H9 (cell line): Measurements from ENCODE around the gene FASTK. TPM values are rescaled to one million over a fixed set of nuclear protein-coding genes. Genes with fewer than 3 reads are reported as not detected.
A peak's percentile ranks its signal among the peaks of the same experiment; 100 is the strongest.
"Not testable (repeated sequence)": the region's sequence is repeated elsewhere in the genome, so short reads cannot be mapped to it uniquely, and the experiment has no call there.

ENCODE experiments used
- DNase-seq: peaks from one replicate; pipeline ENCODE4 v3.0.0-alpha.2; 2017
- H2AFZ ChIP-seq: one replicate; pipeline ENCODE4 v1.6.1; 2013; ENCODE audit warnings: mild to moderate bottlenecking, low read length, control low read depth, moderate library complexity
- H2AK5ac ChIP-seq: 2 replicates; pipeline ENCODE4 v1.6.1; 2013; ENCODE audit warnings: low read length, control low read depth, mixed read lengths; ENCODE audit not compliant: insufficient read length
- H2BK120ac ChIP-seq: one replicate; pipeline ENCODE4 v1.6.1; 2013; ENCODE audit warnings: low read depth, mild to moderate bottlenecking, low read length, control low read depth, inconsistent platforms; ENCODE audit not compliant: poor library complexity, severe bottlenecking
- H2BK12ac ChIP-seq: 2 replicates; pipeline ENCODE4 v1.6.1; 2013; ENCODE audit warnings: low read length, control low read depth, mixed read lengths, low read depth; ENCODE audit not compliant: insufficient read length
- H2BK15ac ChIP-seq: 2 replicates; pipeline ENCODE4 v1.6.1; 2013; ENCODE audit warnings: low read depth, low read length, control low read depth
- H2BK20ac ChIP-seq: one replicate; pipeline ENCODE4 v1.6.1; 2013; ENCODE audit warnings: low read depth, mild to moderate bottlenecking, low read length, control low read depth, inconsistent platforms; ENCODE audit not compliant: poor library complexity, severe bottlenecking
- H2BK5ac ChIP-seq: 2 replicates; pipeline ENCODE4 v1.6.1; 2013; ENCODE audit warnings: low read length, control low read depth, mixed read lengths; ENCODE audit not compliant: insufficient read length
- H3K14ac ChIP-seq: 2 replicates; pipeline ENCODE4 v1.6.1; 2013; ENCODE audit warnings: low read length, control low read depth; ENCODE audit not compliant: insufficient read depth
- H3K18ac ChIP-seq: 2 replicates; pipeline ENCODE4 v1.6.1; 2013; ENCODE audit warnings: low read depth, mild to moderate bottlenecking, mixed read lengths, low read length, control low read depth; ENCODE audit not compliant: insufficient read length
- H3K23ac ChIP-seq: 2 replicates; pipeline ENCODE4 v1.6.1; 2013; ENCODE audit warnings: low read length, control low read depth, mixed read lengths, low read depth; ENCODE audit not compliant: insufficient read length
- H3K23me2 ChIP-seq: 2 replicates; pipeline ENCODE4 v1.6.1; 2013; ENCODE audit warnings: low read depth, mild to moderate bottlenecking, mixed read lengths, low read length, control low read depth; ENCODE audit not compliant: insufficient read length, poor library complexity, severe bottlenecking
- H3K27ac ChIP-seq: 2 replicates; pipeline ENCODE4 v1.5.1; 2013; ENCODE audit warnings: low read length, control low read depth, mixed read lengths, low read depth; ENCODE audit not compliant: insufficient read length
- H3K27me3 ChIP-seq: 2 replicates; pipeline ENCODE4 v1.6.1; 2013; ENCODE audit warnings: low read length, control low read depth, inconsistent platforms; ENCODE audit not compliant: insufficient read depth
- H3K4ac ChIP-seq: 2 replicates; pipeline ENCODE4 v1.6.1; 2013; ENCODE audit warnings: low read depth, mild to moderate bottlenecking, control low read depth, inconsistent platforms, low read length, moderate library complexity
- H3K4me1 ChIP-seq: 2 replicates; pipeline ENCODE4 v1.6.1; 2013; ENCODE audit warnings: low read length, control low read depth, inconsistent platforms; ENCODE audit not compliant: insufficient read depth
- H3K4me2 ChIP-seq: 2 replicates; pipeline ENCODE4 v1.6.1; 2013; ENCODE audit warnings: low read length, control low read depth, mixed read lengths; ENCODE audit not compliant: insufficient read length, insufficient read depth
- H3K56ac ChIP-seq: 2 replicates; pipeline ENCODE4 v1.6.1; 2013; ENCODE audit warnings: low read depth, mild to moderate bottlenecking, mixed read lengths, low read length, control low read depth; ENCODE audit not compliant: insufficient read length
- H3K79me1 ChIP-seq: 2 replicates; pipeline ENCODE4 v1.6.1; 2013; ENCODE audit warnings: low read depth, mild to moderate bottlenecking, moderate library complexity, low read length, control low read depth, inconsistent platforms; ENCODE audit not compliant: insufficient read depth, poor library complexity, severe bottlenecking
- H3K79me2 ChIP-seq: 2 replicates; pipeline ENCODE4 v1.6.1; 2013; ENCODE audit warnings: low read length, control low read depth, inconsistent platforms; ENCODE audit not compliant: insufficient read depth
- H3K9ac ChIP-seq: 2 replicates; pipeline ENCODE4 v1.6.1; 2013; ENCODE audit warnings: low read length, control low read depth, mixed read lengths; ENCODE audit not compliant: insufficient read length; ENCODE audit errors: extremely low read depth
- H3K9me3 ChIP-seq: one replicate; pipeline ENCODE4 v1.6.1; 2013; ENCODE audit warnings: low read depth, low read length, inconsistent platforms; ENCODE audit not compliant: control insufficient read depth
- H3T11ph ChIP-seq: one replicate; pipeline ENCODE4 v1.6.1; 2013; ENCODE audit warnings: mild to moderate bottlenecking, low read length, control low read depth, inconsistent platforms
- H4K20me1 ChIP-seq: one replicate; pipeline ENCODE4 v1.6.1; 2013; ENCODE audit not compliant: control insufficient read depth, insufficient read length, insufficient read depth
- H4K5ac ChIP-seq: 2 replicates; pipeline ENCODE4 v1.6.1; 2013; ENCODE audit warnings: low read depth, mild to moderate bottlenecking, mixed read lengths, low read length, control low read depth; ENCODE audit not compliant: insufficient read length
- H4K8ac ChIP-seq: replicated peaks from 2 replicates; pipeline ENCODE4 v1.6.1; 2013; ENCODE audit warnings: low read length, control low read depth, mixed read lengths, low read depth; ENCODE audit not compliant: insufficient read length
- H4K91ac ChIP-seq: 2 replicates; pipeline ENCODE4 v1.6.1; 2013; ENCODE audit warnings: low read depth, mild to moderate bottlenecking, moderate library complexity, mixed read lengths, low read length, control low read depth; ENCODE audit not compliant: insufficient read length
- H3K27ac Mint-ChIP-seq, 3 experiments: 2 replicates in 2 of 3; 3 replicates in 1 of 3; pipeline ENCODE4 v1.8.0; 2020 to 2021; ENCODE audit warnings: mixed read lengths in 3 of 3, mild to moderate bottlenecking in 1 of 3, moderate library complexity in 1 of 3
- H3K27me3 Mint-ChIP-seq: 2 replicates; pipeline ENCODE4 v1.8.0; 2021; ENCODE audit warnings: low read depth, mild to moderate bottlenecking, moderate library complexity, mixed read lengths
- H3K36me3 Mint-ChIP-seq, 3 experiments: 2 replicates in 2 of 3; 3 replicates in 1 of 3; pipeline ENCODE4 v1.8.0; 2020 to 2021; ENCODE audit warnings: low read depth in 3 of 3, mixed read lengths in 3 of 3; ENCODE audit not compliant: insufficient read depth in 1 of 3
- H3K4me1 Mint-ChIP-seq, 2 experiments: 2 replicates each; pipeline ENCODE4 v1.8.0; 2020; ENCODE audit warnings: mixed read lengths in 2 of 2
- H3K4me3 Mint-ChIP-seq, 2 experiments: 2 replicates in 1 of 2; 3 replicates in 1 of 2; pipeline ENCODE4 v1.8.0; 2020 to 2021; ENCODE audit warnings: mild to moderate bottlenecking in 2 of 2, mixed read lengths in 2 of 2, moderate library complexity in 1 of 2
- H3K9me3 Mint-ChIP-seq, 2 experiments: 2 replicates in 1 of 2; 3 replicates in 1 of 2; pipeline ENCODE4 v1.8.0; 2020; ENCODE audit warnings: mild to moderate bottlenecking in 2 of 2, mixed read lengths in 2 of 2, moderate library complexity in 1 of 2
- WGBS: extraction: QIAGEN DNeasy Blood & Tissue Kit; methylation state at CpG from one replicate; pipeline ENCODE4 v1.1.7; 2013; ENCODE audit warnings: missing lambda C conversion rate, low lambda C conversion rate, mixed read lengths; ENCODE audit not compliant: insufficient read length; ENCODE audit errors: extremely low coverage; 5-methylcytosine and 5-hydroxymethylcytosine counted together
- total RNA-seq: library from RNA; stranded (reverse); gene quantifications from 2 replicates; pipeline ENCODE4 v1.2.1, GENCODE V29; 2021
- TF ChIP-seq, protein P1 (sequence below): fragments of 200-600 bp; sonication (generic); conservative IDR thresholded peaks from 3 replicates; pipeline ENCODE4 v1.8.0; 2021; ENCODE audit warnings: antibody characterized with exemption, mild to moderate bottlenecking

The FASTK gene
- total RNA-seq, 1 experiment from 2014 or later = 57.8 TPM

DNA sequence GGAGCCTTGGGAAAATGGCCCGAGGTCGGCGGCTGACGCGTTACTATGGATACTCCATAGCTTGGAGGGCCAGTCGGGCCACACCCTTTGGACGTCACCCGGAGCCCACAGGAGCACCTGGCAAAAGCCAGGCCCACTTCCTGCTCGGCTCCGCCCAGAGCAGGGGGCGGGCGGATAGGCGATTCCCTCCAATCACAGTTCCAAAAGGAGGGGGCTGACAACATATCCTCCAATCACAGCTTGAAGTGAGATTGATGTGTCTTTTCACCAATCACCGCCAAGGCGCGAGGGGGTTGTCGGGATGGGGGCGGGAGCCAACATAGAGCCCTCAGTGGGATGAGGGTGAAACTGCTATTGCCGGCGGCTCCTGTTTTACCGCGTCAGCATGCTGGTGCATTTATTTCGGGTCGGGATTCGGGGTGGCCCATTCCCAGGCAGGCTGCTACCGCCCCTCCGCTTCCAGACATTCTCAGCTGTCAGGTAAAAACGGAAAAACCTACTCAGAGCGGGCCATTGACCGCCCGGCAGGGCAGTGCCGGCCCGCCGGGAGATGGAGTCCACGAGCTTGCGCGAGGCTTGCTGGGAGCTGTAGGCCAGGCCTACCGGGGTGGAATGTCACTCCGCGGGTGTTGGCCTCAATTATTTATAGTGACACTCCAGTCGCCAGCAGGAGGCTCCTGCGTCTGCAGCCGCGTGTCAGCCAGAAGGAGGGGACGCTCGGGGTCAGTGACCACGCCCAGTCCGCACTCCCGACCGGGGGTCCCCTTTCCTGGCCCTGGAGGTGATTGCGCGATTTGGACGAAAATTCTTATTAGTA, 52.3 kb downstream of the FASTK start, which contains the start of gene ABCB8:
TSS of gene ABCB8 (plus strand) at position 320 of the 817 bp plus-strand sequence. CDS start at position 386, 66 bp downstream.
- Mint-ChIP-seq H3K4me1 (peaks cover 22 to 34% of the 10 kb centered on the region in 2 experiments), H3K9me3 (no peaks in the 10 kb centered on the region; a peak in 1 of 5 replicates), H3K27me3 (peaks cover 25% of the 10 kb centered on the region), H3K27ac (peak within 1 kb of the TSS; percentile 82 to 98 (median 98); a peak in 5 of 7 replicates), H3K4me3 (peak within 1 kb of the TSS; percentile 87 to 90), H3K36me3 (no peaks in the 10 kb centered on the region; a peak in 1 of 7 replicates)
- Histone ChIP-seq H2BK20ac (no peak within 1 kb of the TSS), H3K23ac (no peak within 1 kb of the TSS), H4K91ac (no peak within 1 kb of the TSS), H3K4me2 (peak within 1 kb of the TSS; percentile 62), H4K8ac (no peak within 1 kb of the TSS), H3K23me2 (peaks cover 6% of the 10 kb centered on the region), H3K9ac (peak within 1 kb of the TSS; percentile 46), H3K9me3 (no peaks in the 10 kb centered on the region), H3K4me1 (peaks cover 2% of the 10 kb centered on the region; the same call in 1 of the 2 replicates), H3K79me2 (no peaks in the 10 kb centered on the region), H3K18ac (peak within 1 kb of the TSS; percentile 16), H2BK120ac (no peak within 1 kb of the TSS), H3K4ac (no peak within 1 kb of the TSS), H3K27me3 (no peaks in the 10 kb centered on the region), H4K5ac (no peak within 1 kb of the TSS), H2BK15ac (no peak within 1 kb of the TSS), H3T11ph (no peak within 1 kb of the TSS), H3K56ac (no peak within 1 kb of the TSS), H3K27ac (no peak within 1 kb of the TSS), H2BK12ac (no peak within 1 kb of the TSS), H4K20me1 (no peaks in the 10 kb centered on the region), H3K79me1 (no peaks in the 10 kb centered on the region), H2BK5ac (no peak within 1 kb of the TSS), H3K14ac (no peak within 1 kb of the TSS; the same call in 1 of the 2 replicates), H2AFZ (peak within 1 kb of the TSS; percentile 79), H2AK5ac (no peak within 1 kb of the TSS)
- peak; percentile 99 for DNase-seq
- TF ChIP-seq, protein P1, sequence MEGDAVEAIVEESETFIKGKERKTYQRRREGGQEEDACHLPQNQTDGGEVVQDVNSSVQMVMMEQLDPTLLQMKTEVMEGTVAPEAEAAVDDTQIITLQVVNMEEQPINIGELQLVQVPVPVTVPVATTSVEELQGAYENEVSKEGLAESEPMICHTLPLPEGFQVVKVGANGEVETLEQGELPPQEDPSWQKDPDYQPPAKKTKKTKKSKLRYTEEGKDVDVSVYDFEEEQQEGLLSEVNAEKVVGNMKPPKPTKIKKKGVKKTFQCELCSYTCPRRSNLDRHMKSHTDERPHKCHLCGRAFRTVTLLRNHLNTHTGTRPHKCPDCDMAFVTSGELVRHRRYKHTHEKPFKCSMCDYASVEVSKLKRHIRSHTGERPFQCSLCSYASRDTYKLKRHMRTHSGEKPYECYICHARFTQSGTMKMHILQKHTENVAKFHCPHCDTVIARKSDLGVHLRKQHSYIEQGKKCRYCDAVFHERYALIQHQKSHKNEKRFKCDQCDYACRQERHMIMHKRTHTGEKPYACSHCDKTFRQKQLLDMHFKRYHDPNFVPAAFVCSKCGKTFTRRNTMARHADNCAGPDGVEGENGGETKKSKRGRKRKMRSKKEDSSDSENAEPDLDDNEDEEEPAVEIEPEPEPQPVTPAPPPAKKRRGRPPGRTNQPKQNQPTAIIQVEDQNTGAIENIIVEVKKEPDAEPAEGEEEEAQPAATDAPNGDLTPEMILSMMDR = peak; percentile 49; the same call in 2 of the 3 replicates
- no CpG with 5 or more reads among the region's 53 CpGs for WGBS

DNA sequence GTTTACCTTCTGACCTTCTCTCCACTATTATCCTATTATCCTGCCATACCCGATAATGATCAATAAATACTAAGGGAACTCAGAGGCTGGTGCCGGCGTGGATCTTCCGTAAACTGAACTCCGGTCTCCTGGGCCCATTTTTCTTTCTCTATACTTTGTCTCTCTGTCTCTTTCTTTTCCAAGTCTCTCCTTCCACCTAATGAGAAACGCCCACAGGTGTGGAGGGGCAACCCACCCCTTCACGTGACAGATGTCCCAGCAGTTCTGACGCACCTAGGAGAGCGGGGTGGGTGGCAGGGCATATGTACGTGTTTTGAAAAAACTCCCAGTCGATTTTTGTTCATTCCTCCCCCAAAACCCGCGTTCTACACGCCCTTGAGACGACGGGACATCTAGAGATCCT, 52.9 kb downstream of the FASTK start:
- peak overlapping the region; percentile 16 for H3K18ac ChIP-seq
- peak overlapping the region; percentile 82 to 98 (median 96); a peak in 5 of 7 replicates for H3K27ac Mint-ChIP-seq
- not testable (repeated sequence) for H3K4me1 ChIP-seq

More for the DNA sequence above, 52.9 kb downstream of the FASTK start:
- not testable (repeated sequence) for H2BK5ac ChIP-seq, H2AK5ac ChIP-seq, H3K9me3 ChIP-seq, H3K79me2 ChIP-seq, H3K36me3 Mint-ChIP-seq, H4K8ac ChIP-seq, H3K4ac ChIP-seq, H3K9me3 Mint-ChIP-seq, H3K56ac ChIP-seq, H3K27ac ChIP-seq, H4K5ac ChIP-seq, DNase-seq, H3K14ac ChIP-seq, H3K23ac ChIP-seq, H4K91ac ChIP-seq, H3K23me2 ChIP-seq, H3K79me1 ChIP-seq, H2BK20ac ChIP-seq, H3K9ac ChIP-seq, H2BK120ac ChIP-seq, H2BK15ac ChIP-seq, H4K20me1 ChIP-seq, H3K27me3 ChIP-seq, H2AFZ ChIP-seq, H3T11ph ChIP-seq, H2BK12ac ChIP-seq
- H3K4me2 ChIP-seq = peak overlapping the region; percentile 59
- no CpG with 5 or more reads among the region's 16 CpGs for WGBS
- Mint-ChIP-seq H3K4me3 (peak overlapping the region; percentile 87 to 90), H3K27me3 (peaks cover 31% of the 10 kb centered on the region), H3K4me1 (peaks cover 22 to 34% of the 10 kb centered on the region in 2 experiments)
